Neutrophil (primary cell): ENCODE results near the gene NFE2L1.

ENCODE experiments used
- H3K27ac ChIP-seq: fragments of 200-600 bp; sonication (generic); 2 replicates; pipeline ENCODE4 v1.5.1; 2016; ENCODE audit warnings: mild to moderate bottlenecking, moderate library complexity
- H3K27me3 ChIP-seq: fragments of 200-600 bp; sonication (generic); 2 replicates; pipeline ENCODE4 v1.6.0; 2016; ENCODE audit warnings: mild to moderate bottlenecking
- H3K36me3 ChIP-seq: fragments of 200-600 bp; sonication (generic); 2 replicates; pipeline ENCODE4 v1.5.1; 2017
- H3K4me1 ChIP-seq, 2 experiments: fragments of 200-600 bp in 1 of 2; sonication (generic) in 1 of 2; 1 replicate in 1 of 2; 2 replicates in 1 of 2; pipeline versions ENCODE4 v1.5.1 to v1.6.1; 2013 to 2016; ENCODE audit warnings: low read depth in 1 of 2, low read length in 1 of 2, mild to moderate bottlenecking in 1 of 2, moderate library complexity in 1 of 2; ENCODE audit not compliant: control insufficient read depth in 1 of 2, insufficient read depth in 1 of 2
- H3K4me3 ChIP-seq, 2 experiments: fragments of 200-600 bp in 1 of 2; sonication (generic) in 1 of 2; 1 replicate in 1 of 2; 2 replicates in 1 of 2; pipeline ENCODE4 v1.5.1; 2013 to 2016; ENCODE audit warnings: low read depth in 1 of 2, low read length in 1 of 2, mild to moderate bottlenecking in 1 of 2, moderate library complexity in 1 of 2
- H3K9me3 ChIP-seq: fragments of 200-600 bp; sonication (generic); 2 replicates; pipeline ENCODE4 v1.5.1; 2016
- TF ChIP-seq, protein P1 (sequence below): fragments of 200-600 bp; sonication (generic); IDR thresholded peaks from 2 replicates; pipeline ENCODE4 v1.5.1; 2016; ENCODE audit warnings: antibody characterized with exemption

NFE2L1 gene

DNA sequence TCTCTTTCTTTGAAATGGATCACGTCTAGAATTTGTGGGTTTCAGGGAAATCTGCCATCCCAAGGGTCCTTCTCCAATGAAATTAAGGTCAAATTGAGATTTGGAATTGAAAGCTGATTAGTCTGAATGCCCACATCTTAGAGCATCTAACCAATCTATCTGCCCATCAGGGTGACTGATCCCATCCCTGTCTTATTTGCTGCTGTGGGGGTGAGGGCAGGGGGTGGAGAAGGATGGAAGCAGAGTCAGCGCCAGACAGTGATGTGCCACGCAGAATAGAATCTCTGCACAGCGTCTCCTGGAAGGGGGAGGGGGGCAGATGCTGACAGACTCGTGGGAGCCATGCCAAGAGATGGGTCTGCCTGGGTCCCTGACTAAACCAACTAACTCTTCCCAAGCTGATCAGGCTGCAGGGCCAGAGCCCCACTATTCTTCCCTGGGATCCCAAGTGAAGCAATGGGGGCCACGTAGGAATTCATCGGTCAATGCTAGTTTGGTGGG, 45.2 kb upstream of the NFE2L1 start:
- H3K27ac ChIP-seq: peak overlapping the region; percentile 69
- H3K9me3 ChIP-seq: no peaks in the 10 kb centered on the region
- peaks cover 13 to 16% of the 10 kb centered on the region in 2 experiments for H3K4me1 ChIP-seq
- TF ChIP-seq, protein P1, sequence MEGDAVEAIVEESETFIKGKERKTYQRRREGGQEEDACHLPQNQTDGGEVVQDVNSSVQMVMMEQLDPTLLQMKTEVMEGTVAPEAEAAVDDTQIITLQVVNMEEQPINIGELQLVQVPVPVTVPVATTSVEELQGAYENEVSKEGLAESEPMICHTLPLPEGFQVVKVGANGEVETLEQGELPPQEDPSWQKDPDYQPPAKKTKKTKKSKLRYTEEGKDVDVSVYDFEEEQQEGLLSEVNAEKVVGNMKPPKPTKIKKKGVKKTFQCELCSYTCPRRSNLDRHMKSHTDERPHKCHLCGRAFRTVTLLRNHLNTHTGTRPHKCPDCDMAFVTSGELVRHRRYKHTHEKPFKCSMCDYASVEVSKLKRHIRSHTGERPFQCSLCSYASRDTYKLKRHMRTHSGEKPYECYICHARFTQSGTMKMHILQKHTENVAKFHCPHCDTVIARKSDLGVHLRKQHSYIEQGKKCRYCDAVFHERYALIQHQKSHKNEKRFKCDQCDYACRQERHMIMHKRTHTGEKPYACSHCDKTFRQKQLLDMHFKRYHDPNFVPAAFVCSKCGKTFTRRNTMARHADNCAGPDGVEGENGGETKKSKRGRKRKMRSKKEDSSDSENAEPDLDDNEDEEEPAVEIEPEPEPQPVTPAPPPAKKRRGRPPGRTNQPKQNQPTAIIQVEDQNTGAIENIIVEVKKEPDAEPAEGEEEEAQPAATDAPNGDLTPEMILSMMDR: no peak
- H3K4me3 ChIP-seq: no peak overlapping the region
- H3K27me3 ChIP-seq: peaks cover 31% of the 10 kb centered on the region
- no peaks in the 10 kb centered on the region for H3K36me3 ChIP-seq

DNA sequence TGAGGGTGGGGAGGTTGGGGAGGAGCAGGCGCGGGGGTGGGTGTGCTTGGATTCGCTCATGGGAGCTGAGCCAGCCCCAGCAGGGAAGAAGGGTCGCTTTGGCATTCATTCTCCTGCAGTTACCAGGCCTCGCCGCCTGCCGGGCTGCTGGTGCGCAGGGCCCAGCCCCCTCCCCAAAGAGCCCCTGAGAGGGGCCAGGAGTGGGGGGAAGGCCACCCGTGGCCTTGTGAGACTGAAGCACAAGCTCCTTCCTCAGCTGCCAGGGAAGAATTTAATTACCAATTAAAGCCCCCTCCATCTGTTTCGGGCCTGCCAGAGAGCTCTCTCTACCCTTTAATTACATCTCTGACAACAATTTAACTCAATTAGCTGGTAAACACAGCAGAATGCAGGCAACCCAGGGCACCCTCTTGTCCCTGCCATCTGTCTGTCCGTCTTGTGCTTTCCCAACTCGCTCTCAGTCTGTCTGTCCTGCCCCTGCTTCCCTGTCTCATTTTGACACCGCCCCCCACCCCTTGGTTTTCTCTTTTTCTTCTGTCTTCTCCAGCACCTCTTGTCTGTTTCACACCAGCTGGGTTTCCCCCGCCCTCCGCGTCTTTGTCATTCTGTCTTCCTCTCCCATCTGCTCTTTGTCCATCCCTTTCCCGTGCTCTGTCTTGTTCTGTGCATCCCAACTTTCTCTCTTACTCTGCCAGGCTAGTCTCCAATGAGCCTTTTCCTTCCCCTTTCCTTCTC, 44.6 kb upstream of the NFE2L1 start:
- Histone ChIP-seq H3K4me3 (no peak overlapping the region), H3K4me1 (peaks cover 13 to 16% of the 10 kb centered on the region in 2 experiments), H3K9me3 (no peaks in the 10 kb centered on the region), H3K36me3 (no peaks in the 10 kb centered on the region), H3K27ac (no peak overlapping the region), H3K27me3 (peaks cover 30% of the 10 kb centered on the region)
- TF ChIP-seq, protein P1: no peak

DNA sequence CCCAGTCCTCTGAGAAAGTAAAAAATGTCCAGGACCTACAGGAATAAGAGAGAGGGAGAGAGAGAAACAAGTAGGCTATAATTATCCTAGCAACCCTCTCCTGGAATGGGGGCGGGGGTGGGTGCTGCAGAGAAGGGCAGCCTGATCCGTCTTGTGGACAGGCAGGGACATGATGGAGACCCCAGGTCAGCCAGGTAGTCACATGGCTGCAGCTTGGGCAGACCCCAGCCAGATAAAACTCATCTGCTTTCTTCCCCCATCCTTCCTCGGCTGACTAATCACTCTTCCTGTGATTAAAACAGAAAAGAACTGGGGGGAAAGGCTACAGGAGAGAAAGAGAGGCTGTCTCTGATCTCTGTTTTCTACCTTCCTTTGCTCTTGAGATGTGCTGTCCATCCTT, 43.2 kb upstream of the NFE2L1 start:
- H3K27me3 ChIP-seq: peaks cover 44% of the 10 kb centered on the region
- H3K4me1 ChIP-seq: peaks cover 13 to 16% of the 10 kb centered on the region in 2 experiments
- H3K4me3 ChIP-seq: no peak overlapping the region
- TF ChIP-seq, protein P1: no peak
- no peak overlapping the region for H3K27ac ChIP-seq
- no peaks in the 10 kb centered on the region for H3K36me3 ChIP-seq
- H3K9me3 ChIP-seq: no peaks in the 10 kb centered on the region

DNA sequence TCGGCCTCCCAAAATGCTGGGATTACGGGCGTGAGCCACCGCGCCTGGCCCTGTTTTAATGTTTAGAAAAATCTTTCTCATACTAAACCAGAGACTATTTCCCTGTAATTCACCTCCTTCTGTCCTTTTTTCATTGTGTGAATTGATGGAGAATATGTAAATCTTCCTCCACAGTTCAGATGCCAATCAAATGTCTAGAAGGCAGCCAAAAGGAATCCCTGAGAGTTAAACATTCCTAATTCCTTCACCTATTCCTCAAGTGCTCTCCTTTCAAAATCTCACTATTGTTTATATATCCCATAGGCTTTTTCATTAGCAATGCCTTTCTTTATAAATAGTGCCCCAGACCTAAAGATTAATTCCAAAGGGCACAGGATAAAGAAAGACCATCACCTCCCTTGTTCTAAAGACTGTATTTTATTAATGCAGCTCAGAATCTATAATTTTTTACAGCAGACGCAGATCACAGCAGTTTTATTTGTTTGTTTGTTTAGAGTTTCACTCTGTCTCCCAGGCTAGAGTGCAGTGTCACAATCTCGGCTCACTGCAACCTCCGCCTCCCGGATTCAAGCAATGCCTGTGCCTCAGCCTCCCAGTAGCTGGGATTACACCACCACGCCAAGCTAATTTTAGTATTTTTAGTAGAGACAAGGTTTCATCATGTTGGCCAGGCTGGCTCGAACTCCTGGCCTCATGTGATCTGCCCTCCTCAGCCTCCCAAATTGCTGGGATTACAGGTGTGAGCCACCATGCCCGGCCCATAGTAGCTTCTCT, 41.0 kb upstream of the NFE2L1 start:
- Histone ChIP-seq H3K36me3 (no peaks in the 10 kb centered on the region), H3K27me3 (peaks cover 65% of the 10 kb centered on the region), H3K27ac (no peak overlapping the region), H3K4me1 (peaks cover 19 to 20% of the 10 kb centered on the region in 2 experiments), H3K4me3 (no peak overlapping the region), H3K9me3 (no peaks in the 10 kb centered on the region)
- TF ChIP-seq, protein P1: no peak

DNA sequence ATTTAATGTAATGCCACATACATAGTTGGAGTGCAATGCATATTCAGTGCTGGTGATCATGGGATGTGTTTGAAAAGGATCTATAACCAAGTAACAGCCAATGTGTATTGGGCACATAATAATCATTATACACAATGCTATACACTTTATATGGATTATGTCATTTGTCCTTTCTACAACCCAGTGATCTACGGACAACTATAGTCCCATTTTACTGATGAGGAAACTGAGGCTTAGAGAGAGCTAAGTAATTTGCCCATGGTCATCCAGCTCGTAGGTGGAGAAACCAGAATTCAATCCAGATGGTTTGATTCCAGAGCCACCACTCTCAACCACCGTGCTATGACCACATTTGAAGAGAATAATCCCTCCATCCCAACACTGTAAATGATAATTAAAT, 38.0 kb upstream of the NFE2L1 start:
- TF ChIP-seq, protein P1: no peak
- Histone ChIP-seq H3K27ac (no peak overlapping the region), H3K9me3 (no peaks in the 10 kb centered on the region), H3K27me3 (peaks cover 82% of the 10 kb centered on the region), H3K4me1 (peaks cover 10 to 14% of the 10 kb centered on the region in 2 experiments), H3K36me3 (no peaks in the 10 kb centered on the region), H3K4me3 (no peak overlapping the region)
